ENCODE data around the gene CASP2.

GRCh38 chr7:143289421-143289820, 1.3 kb downstream of the CASP2 start:
- TF ChIP-seq, protein P1, sequence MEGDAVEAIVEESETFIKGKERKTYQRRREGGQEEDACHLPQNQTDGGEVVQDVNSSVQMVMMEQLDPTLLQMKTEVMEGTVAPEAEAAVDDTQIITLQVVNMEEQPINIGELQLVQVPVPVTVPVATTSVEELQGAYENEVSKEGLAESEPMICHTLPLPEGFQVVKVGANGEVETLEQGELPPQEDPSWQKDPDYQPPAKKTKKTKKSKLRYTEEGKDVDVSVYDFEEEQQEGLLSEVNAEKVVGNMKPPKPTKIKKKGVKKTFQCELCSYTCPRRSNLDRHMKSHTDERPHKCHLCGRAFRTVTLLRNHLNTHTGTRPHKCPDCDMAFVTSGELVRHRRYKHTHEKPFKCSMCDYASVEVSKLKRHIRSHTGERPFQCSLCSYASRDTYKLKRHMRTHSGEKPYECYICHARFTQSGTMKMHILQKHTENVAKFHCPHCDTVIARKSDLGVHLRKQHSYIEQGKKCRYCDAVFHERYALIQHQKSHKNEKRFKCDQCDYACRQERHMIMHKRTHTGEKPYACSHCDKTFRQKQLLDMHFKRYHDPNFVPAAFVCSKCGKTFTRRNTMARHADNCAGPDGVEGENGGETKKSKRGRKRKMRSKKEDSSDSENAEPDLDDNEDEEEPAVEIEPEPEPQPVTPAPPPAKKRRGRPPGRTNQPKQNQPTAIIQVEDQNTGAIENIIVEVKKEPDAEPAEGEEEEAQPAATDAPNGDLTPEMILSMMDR (conservative IDR thresholded peaks at IDR 0.05), result no peak
- TF ChIP-seq EZH2 (IDR thresholded peaks at IDR 0.05; ENCODE audit: low read depth), result no peak
